GM21515 (cell line): Measurements from ENCODE around the gene MYO16.
A peak's percentile ranks its signal among the peaks of the same experiment; 100 is the strongest.

Experiments used
- ATAC-seq: cut with Tn5 transposase; IDR thresholded peaks from one replicate; pipeline ENCODE4 v1.9.1; 2021; ENCODE audit not compliant: unreplicated experiment

The MYO16 gene

GRCh38 chr13:108787700-108788414 lies 158.4 kb downstream of the MYO16 start:
- no peak for ATAC-seq

GRCh38 chr13:108789476-108789875 lies 160.1 kb downstream of the MYO16 start:
- ATAC-seq = no peak

- no peak for ATAC-seq
Observed at GRCh38 chr13:108795841-108796240, 166.4 kb downstream of the MYO16 start.

DNA sequence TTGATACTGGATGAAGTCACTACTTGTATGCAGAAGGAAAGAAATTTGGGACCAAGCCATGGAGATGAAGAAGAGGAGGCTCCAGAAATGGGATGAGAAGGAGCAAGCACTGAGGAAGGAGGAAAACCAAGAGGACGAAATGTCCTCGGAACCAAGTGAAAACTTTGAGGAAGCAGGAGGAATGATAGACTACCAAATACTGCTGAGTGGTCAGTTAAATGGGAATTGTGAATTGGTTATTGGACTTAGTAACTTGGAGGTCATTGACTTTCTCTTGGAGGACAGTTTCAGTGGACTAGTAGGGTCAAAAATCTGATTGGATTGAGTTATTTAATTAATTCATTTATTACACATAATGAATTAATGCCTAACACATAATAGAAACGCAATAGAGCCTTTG lies 167.9 kb downstream of the MYO16 start:
- ATAC-seq = no peak

DNA sequence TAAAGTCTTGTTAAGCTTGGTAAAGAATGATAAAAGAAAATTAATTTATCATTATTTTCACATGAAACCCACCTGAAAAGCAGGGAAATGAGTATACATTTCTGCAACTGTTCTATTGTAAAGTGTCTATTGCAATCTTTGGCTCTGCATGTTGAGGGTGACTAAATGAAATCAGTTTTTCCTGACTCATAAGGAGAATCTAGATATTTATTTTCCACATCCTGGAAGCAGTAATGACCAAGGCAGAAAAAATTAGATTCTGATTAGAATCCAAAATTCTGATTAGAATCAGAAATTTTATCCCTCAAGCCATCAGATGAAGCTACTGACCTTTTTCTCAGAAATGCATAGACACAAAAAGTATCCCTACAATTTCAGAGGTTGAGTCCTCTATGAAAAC lies 178.4 kb downstream of the MYO16 start:
- no peak for ATAC-seq

DNA sequence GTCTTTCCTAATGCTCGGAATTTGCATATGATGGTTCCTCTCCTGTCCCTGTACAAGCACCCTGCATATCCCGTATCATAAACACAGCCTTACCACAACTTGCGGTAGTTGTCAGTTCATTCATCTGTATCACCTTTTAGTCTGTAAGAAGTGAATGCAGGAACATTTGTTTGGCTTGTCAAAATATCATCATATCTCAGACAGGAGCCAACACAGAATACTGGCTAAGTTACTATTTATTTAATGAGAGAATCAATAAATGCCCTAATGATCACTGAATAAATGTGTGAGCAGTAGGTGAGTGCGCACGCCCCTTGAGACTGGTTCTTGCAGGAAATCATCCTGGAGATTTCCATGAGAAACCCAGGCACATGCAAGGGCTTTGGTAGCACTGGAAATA lies 182.8 kb downstream of the MYO16 start:
- ATAC-seq = no peak

- no peak for ATAC-seq
Observed at GRCh38 chr13:108812661-108813060, 183.2 kb downstream of the MYO16 start.

DNA sequence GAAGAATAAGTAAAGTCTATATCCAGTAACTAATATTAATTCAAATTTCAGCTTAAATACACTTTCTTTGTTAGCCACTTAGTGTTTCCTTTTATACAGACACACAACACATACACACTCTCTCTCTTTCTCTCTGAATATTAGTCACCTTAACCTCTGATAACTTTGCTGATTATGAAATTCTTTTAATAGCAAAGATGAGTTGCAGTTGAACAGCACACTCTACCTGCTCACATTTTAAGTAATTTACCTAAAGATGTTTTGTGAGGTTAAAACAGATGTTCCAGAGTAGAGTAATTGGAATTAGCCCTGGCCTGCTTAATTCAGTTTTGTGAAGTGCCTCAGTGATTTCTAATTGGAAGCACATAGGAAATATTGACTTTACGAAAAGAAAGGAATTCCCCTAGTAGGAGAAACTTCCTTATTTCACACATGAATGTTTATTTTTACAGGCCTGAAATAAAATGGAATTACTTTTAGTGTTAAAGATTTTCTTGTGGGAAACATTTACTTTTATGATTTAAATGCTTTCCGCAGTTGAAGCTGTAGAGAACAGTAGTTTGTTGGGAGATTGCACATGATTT lies 184.3 kb downstream of the MYO16 start:
- ATAC-seq = no peak

GRCh38 chr13:108816375-108816774 lies 187.0 kb downstream of the MYO16 start:
- ATAC-seq = no peak

- no peak for ATAC-seq
Observed at GRCh38 chr13:108827646-108828045, 198.2 kb downstream of the MYO16 start.

DNA sequence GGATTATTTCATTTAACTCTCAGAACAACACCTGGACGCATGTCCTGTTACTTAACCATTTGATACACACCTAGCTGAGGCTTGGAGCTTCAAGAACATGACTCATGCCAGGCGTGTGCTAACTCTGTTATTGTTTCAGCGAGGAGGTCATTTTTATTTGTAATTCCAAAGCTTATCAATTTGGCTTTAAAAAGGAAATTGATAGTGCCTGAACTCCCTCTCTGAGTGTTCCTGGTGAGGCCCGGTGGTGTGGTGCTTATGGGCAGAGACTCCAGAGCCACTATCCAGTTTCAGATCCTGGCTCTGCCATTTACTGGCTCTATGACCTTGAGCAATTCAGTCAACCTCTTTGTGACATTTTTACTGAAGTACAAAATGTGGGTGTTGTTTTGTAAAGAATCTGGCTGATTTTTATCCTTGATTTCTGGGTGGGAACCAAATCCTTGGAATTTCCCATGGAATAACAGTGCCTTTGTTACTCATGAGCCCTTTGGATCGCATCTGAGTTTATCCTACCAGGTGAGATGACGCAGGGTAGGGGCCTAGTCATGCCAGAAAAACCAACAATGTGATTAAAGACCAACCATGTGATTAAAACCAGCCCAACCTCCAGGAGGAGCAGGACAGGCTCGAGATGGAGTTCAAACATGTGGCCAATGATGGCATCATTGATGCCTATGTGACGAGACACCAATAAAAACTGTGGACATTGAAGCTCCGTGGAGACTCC lies 198.8 kb downstream of the MYO16 start:
- ATAC-seq = no peak

DNA sequence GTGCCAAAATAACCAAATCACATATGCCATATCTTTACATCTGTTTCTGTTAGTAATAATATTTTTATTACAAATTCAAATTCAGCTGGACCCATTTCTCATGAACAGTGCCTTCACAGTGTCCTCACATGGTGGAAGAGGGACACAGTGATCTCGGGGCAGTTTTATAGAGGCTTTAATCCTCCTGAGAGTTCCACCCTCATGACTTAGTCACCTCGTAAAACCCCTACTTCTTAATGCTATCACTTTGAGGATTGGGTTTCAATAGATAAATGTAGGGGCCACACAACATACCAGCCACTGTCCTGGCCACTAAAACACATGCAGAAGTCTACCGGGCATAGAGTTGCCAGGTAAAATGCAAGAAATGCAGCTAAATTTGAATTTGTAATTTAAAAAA lies 201.5 kb downstream of the MYO16 start:
- no peak for ATAC-seq

GRCh38 chr13:108833531-108833930 lies 204.1 kb downstream of the MYO16 start:
- no peak for ATAC-seq

- ATAC-seq = no peak
Observed at GRCh38 chr13:108834193-108834592, 204.8 kb downstream of the MYO16 start.

DNA sequence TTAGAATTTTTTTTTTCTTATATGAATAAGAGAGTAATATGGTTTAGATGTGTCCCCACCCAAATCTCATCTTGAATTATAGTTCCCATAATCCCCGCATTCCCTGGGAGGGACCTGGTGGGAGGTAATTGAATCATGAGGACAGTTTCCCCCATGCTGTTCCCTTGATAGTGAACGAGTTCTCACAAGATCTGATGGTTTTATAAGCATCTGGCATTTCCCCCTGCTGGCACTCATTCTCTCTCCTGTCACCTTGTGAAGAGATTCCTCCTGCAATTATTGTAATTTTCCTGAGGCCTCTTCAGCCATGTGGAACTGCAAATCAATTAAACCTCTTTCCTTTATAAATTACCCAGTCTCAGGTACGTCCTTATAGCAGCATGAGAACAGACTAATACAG lies 205.7 kb downstream of the MYO16 start:
- ATAC-seq = no peak

DNA sequence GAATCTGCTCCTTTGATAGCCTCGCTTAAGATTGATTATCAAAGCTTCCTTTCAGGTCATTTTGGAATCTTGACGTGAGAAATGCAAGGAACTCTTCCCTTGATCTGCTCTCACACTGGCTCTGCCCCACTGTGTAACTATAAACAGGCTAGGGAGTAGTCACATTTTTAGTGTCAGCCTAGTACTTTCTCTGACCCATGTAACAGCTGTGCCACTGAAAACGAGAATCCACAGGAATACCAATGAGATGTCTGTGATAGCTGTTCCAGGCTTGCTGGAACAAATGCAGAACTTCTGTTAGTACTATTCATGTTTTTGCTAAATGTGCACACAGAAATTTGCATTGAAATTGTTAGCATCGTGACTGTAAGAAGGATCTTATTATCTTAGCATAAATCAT lies 221.3 kb downstream of the MYO16 start:
- ATAC-seq = no peak

DNA sequence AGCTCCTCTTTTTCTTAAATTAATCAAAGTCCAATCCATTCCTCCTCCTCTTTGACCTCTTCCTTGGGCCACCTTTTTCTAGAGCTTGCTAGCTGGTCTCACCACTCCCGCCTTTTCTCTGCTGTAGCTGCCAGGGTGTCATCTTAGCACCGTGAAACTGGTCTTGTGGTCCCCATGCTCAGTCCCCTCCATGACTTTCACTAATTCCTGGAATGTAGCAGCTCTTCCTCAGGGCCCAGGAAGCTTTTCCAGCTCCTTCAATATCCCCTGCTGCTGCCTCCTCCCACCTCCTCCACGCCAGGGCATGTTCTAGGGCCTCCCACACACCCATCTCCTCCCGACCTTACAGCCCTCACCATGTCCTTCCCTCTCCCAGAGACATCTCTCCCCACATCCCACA lies 222.2 kb downstream of the MYO16 start:
- no peak for ATAC-seq

DNA sequence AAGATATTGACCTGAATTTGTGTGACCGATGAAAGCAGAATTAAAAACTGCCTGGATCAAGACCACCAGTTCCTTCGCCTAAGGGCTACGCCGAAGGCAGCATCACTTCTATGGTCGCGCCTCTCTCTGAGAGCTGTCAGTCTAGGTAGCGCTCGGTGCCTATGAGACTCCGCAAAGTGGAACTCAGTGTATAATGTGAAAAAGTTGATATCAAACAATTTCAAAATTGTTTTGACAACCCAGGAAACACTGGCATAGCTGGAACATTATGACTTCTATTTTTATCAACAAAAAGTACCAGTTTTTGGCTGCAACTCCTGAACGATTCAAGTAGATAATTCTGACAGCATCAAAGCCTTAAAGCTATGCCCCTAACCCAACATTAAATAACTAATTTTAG lies 223.6 kb downstream of the MYO16 start:
- no peak for ATAC-seq

GRCh38 chr13:108855737-108856387 lies 226.5 kb downstream of the MYO16 start:
- peak; percentile 87 for ATAC-seq

DNA sequence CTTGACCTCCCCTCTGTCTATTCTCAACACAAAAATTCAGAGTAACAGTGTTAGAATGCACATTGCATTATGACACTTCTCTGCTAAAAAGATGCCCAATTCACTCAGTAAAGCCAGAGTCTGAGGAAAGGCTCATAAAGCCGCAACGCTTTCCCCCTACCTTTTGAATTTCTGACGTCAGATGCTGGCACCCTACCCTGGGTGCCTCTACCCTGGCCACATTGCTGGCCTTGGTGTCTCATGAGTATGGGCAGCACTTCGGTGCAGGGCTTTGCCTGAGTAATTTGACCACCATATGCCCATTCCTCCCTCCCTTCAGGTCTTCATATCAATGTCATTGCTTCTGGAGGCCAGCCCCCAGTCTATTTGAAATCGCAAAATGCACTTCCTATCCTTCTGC lies 229.3 kb downstream of the MYO16 start:
- ATAC-seq = no peak

DNA sequence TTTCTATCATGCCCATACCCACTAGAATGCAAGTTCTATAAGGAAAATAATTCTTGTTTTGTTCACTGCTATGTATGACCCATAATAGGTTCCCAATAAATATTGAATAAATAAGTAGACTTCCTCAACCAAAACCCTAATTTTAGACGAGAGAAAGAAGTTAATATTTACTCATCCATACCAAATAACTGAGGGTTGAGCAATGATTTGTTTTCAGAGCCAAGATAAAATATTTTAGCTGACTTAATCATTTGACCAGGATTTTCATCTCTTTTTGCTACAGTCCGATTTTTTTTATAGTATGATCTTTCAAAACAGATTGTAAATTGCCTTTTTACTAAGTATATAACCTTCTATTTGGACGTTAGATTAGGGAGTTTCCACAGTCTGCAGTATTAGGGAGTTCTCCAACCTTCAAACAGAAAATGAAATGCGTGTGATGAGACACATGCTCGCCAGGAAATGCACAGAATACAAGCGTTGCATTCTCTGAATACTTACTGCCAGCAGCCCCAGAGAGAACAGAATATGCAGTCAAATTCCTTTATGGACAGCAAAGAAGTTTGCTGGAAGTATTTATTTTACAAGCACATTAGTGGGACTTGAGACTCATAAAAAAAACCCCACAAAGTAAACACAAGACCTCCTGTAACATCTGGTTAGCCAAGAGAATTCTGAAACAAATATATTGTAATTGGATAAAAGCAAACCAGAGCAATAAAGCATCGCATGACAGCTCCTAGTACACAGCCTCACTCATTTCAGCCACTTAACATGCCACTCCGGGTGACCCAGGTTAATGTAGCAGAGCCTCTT lies 230.0 kb downstream of the MYO16 start:
- no peak for ATAC-seq
